NCI-H1417 treated with DMSO at 0.1 percent for 48 hours (cell line): ENCODE measurements around the gene CASP5.
"Not testable (repeated sequence)": the region's sequence is repeated elsewhere in the genome, so short reads cannot be mapped to it uniquely, and the experiment has no call there.

ENCODE experiments used
- DNase-seq: peaks from one replicate; lab custom pipeline; 2025; lab: John Stamatoyannopoulos, UW

The CASP5 gene

GRCh38 chr11:105023003-105023402 is at the start of gene CASP5:
Gene CASP5, minus strand, starts transcription at chr11:105023168. Its CDS starts 32 bp downstream, at chr11:105023136.
- DNase-seq, result no peak

DNA sequence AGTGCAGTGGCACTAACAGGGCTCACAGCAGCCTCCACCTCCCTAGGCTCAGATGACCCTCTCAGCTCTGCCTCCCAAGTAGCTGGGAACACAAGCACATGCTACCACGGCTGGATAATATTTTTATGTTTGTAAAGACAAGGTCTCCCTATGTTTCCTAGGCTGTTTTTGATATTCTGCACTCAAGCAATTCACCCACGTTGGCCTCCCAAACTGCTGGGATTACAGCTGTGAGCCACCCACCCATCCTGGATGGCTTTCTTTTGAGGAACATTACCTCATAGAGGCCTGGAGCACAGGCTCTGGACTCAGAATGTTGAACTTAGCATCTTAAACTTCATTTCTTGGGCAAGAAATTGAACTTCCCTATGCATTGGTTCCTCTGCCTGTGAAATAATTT is 49.1 kb upstream of the CASP5 start:
- DNase-seq, result not testable (repeated sequence)

DNA sequence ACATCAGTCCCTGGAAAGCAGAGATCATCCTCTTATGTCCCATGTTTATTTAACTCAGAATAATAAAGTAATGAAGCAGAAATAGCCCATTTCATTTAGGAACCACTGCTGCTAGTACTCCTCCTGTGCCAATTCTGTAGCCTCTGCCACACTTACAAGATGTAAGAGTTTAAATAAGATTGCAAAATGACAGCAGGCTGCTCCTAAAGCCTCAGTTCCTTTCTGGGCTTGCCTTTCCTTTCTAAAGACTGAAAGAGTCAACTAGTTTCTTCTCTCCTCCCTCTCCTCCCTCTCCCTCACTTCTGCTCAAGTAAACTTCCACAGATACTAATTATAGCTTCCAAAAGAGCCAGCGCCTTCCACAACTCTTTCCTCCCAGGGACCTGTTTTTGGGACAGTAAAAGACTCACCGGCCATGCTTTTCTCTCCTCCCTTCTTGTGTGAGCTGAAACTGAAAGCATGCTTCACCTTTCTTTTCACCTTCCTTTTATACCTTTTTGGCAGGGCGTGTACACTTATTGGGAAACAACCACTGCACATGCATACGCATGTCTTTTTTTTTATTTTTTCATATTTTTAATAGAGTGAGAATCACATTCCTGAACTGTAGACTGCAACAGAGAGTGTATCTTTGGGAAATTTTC is 48.2 kb upstream of the CASP5 start:
- DNase-seq, result no peak

- DNase-seq, result no peak
These were observed 47.3 kb upstream of the CASP5 start for GRCh38 chr11:105070306-105070705.

DNA sequence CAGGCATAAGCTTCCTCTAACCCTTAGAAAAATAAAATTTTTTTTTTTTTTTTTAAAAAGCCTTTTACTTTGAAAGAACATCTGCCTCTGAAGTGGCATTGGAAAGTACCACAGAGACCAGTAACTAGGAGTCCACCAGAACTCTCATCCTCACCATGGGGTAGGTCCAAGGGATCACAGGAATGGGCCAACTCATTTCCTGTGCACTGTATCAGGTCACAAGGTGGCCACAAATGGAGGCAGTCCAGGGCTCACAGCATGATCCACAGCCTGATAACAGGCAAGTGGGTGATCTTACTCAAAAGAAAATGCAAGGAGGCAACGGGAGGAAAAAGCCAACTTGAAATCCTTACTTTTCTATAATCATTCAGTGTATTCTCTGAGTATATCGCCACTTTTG is 46.8 kb upstream of the CASP5 start:
- DNase-seq, result not testable (repeated sequence)

- not testable (repeated sequence) for DNase-seq
These were observed 40.4 kb upstream of the CASP5 start for GRCh38 chr11:105063245-105063941.

DNA sequence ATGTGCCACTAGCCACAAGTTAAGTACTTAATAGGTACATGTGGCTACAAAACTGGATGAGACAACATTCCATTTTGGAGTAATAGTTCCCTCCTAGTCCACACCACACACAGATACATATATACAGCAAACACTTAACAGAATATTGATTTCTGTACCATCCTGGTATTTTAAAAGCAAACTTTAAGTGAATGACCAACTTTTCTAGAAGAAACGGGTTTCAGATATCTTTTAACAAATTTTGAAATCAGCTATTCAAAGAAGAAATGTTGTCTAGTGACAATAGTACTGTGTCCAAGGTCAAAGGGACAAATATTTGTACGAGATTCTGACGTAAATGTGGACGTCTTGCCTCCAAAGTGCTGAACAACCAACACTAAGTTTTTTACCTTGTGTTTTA is 34.5 kb upstream of the CASP5 start:
- DNase-seq, result no peak

DNA sequence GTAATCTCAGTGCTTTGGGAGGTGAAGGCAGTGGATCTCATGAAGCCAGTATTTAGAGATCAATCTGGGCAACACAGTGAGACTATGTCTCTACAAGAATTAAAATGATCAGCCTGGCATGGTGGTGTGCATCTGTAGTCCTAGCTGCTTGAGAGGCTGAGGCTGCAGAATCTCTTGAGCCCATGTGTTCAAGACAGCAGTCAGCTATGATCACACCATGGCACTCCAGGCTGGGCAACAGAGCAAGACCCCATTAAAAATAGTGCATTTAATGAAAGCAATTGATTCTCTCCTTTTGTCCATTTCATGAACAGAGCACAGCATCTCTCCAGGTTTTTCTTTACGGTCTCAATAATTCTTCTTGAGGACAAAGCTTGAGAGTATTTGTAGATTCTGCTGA is 33.5 kb upstream of the CASP5 start:
- DNase-seq, result no peak

DNA sequence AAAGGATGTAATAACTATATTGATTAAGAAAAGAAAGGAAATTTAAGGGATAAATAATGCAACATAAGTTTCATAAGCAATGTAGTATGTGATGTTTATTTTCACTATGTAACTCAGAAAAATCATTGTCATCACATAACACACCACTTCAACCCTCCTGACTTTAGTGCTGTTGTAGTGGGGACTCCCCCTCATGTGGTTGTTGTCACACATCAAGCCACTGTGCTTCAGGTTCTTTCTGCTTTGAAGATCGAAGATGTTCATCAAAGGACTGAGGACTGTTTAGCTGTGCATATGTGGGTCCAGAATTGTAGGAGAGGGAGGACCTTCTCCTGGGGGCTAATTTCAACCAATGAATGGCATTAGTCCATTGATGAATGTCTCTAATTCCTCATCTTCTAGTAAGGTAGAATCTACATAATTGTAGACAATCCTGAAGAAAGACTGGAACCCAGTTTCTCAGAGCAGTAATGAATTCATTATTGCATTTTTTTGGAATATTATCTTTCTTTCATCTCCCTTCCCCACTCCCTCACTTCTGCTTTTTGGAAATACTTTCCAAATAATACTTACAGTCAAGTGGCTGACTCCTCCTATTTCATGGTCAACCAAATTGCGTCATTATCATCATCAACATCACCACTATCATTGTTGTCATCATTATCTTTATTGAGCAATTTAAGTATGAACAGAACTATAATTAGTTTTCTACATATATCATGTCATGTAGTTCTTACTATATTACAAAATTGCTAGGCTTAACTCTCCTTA is 31.9 kb upstream of the CASP5 start:
- no peak for DNase-seq

DNA sequence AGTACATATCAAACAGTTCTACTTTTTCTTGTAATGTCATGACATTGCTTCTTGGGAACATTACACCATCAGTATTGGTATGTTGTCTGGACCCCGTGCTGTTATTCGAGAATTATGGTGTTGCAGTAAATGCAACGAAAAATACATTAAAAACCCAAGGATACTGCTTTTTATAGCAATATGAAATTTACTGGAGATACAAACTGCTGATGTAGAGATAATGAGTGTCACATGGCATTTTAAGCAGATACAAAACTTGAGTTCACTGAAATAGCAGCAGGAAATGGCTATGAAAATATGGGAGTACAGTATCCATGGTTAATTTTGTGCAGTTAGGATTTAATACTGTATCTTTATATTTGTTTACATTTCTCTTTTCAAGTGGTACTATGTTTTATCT is 29.5 kb upstream of the CASP5 start:
- DNase-seq, result no peak

GRCh38 chr11:105051559-105051958 is 28.6 kb upstream of the CASP5 start:
- DNase-seq, result no peak

- no peak for DNase-seq
These were observed 26.5 kb upstream of the CASP5 start for GRCh38 chr11:105049481-105049880.

DNA sequence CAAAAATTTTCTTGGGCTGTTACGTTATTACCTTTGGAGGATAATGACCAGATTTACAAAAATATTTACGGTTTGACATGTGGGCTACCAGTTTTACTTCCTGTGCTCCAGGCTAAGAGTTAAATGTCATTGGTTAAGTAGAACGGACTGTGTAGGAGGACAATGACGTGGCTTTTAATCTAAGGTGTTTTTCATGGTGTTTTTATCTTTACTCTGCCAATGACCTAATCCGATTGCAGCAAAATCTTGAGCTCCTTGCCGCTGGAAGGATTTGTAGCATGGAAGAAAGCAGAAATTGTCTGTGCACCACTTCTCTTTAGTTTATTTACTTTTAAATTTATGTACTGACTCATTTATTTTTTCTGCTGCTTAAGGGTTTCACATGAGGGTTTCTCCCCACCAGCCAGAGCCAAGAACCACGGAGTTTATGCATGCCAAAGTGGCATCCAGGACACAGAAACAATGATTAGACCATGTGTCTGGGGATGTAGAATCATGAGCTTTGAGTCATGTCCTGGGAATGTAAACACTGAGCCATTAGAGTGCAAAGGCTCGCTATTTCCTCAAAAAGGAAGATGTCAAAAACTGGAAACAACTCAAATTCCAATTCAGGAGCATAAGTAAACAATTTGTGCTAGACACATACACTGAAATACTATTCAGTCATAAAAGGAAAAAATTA is 24.1 kb upstream of the CASP5 start:
- no peak for DNase-seq

DNA sequence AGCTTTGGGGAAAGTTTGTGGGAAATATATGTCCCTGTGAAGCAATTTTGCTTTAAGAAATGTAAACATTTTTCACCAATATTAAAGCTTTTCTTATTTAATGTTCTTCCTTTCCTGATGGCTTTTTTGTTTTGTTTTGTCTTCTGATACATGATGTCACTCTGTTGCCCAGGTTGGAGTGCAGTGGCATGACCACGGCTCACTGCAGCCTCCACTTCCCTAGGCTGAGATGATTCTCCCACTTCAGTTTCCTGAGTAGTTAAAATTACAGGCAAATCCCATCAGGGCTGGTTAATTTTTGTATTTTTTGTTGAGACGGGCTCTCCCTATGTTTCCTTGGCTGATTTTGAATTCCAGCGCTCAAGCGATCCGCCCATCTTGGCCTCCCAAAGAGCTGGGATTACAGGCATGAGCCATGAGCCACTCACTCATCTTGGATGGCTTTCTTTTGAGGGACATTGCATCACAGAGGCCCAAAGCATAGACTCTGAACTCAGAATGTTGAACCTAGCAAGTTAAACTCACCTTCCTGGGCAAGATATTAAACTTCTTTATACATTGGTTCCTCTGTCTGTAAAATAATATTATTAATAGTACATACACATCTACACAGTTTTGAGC is 22.8 kb upstream of the CASP5 start:
- DNase-seq, result no peak

GRCh38 chr11:105044557-105045524 is 21.9 kb upstream of the CASP5 start, which contains the start of gene CARD16:
Gene CARD16, minus strand, starts transcription at chr11:105045335. Its CDS starts 38 bp downstream, at chr11:105045297.
- not testable (repeated sequence) for DNase-seq

DNA sequence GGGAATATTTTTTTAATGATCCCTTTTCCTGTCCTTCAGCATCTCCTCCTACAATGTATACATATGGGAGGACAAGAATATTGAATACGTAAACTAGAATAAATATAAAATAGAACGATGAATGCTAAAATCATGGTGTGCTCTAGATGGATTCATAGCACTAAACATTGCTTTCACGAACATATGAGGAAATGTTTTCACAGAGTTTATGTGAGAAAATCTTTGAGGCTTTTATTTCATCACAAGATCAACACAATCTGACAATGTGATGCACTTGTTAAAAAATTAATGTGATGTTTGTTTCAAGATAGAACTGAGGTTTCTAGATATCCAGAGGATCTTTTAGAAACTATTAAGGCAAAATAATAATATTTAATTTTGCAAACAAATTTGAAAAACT is 19.2 kb upstream of the CASP5 start:
- DNase-seq, result no peak

GRCh38 chr11:105040703-105041102 is 17.7 kb upstream of the CASP5 start:
- no peak for DNase-seq

DNA sequence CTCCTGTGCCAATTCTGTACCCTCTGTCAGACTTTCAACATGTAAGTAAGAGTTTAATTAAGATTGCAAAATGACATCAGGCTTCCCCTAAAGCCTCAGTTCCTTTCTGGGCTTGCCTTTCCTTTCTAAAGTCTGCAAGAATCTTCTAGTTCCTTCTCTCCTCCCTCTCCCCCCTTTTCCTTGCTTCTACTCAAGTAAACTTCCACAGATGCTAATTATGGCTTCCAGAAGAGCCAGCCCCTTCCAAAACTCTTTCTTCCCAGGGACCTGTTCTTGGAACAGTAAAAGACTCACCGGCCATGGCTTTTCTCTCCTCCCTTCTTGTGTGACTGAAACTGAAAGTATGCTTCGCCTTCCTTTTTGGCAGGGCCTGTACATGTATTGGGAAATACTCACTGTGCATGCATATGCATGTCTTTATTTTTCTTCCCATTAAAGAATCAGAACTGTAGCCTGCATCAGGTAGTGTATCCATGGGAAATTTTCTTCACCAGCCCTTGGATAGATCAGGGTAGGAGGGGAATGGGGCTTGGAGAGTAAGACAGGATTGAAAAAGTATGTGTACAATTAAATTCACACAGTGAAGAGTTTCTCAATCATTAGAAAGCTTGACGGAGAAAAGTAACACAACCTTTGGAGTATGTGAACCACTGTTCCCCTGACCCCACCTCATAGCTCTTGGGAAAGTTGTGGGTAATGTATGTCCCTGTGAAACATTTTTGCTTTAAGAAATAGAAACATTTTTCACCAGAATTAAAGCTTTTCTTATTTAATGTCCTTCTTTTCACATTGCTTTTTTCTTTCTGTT is 12.0 kb upstream of the CASP5 start, which contains the start of gene CASP1:
Gene CASP1 (minus strand): TSS at position 332 of the 808 bp plus-strand sequence. CDS start 31 bp downstream, at position 301.
- DNase-seq, result no peak

DNA sequence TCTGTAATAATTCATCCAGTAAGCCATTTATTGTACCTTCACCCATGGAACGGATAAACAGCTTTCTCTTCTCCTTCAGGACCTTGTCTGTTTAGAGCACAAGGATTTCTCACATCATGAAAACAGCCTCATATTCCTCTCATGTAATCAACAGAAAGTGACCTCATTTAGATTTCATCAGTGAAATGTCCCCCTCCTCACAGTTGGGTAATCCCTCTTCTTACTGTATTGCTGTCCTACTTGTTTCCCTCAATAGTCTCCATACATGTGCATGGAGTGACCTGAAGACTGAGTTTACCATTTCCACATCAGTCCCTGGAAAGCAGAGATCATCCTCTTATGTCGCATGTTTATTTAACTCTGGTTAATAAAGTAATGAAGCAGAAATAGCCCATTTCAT is 11.4 kb upstream of the CASP5 start:
- DNase-seq, result not testable (repeated sequence)

- no peak for DNase-seq
These were observed 10.8 kb upstream of the CASP5 start for GRCh38 chr11:105033781-105034180.
